SK-N-MC (cell line): Measurements from ENCODE around the gene FABP6.

ENCODE experiments used
- EZH2 ChIP-seq: fragments of 200-600 bp; sonication (generic); IDR thresholded peaks from one replicate; pipeline ENCODE4 v1.6.1; 2017; ENCODE audit warnings: antibody characterized with exemption
- POLR2AphosphoS5 ChIP-seq: IDR thresholded peaks from 2 replicates; pipeline ENCODE4 v1.6.1; 2012; ENCODE audit warnings: mild to moderate bottlenecking, low read depth, low read length, borderline replicate concordance

- TF ChIP-seq POLR2AphosphoS5, result no peak
- no peak for TF ChIP-seq EZH2
Measured at GRCh38 chr5:160260881-160261815, 31.8 kb downstream of the FABP6 start.
